ENCODE data around the gene NR2F2.

DNA sequence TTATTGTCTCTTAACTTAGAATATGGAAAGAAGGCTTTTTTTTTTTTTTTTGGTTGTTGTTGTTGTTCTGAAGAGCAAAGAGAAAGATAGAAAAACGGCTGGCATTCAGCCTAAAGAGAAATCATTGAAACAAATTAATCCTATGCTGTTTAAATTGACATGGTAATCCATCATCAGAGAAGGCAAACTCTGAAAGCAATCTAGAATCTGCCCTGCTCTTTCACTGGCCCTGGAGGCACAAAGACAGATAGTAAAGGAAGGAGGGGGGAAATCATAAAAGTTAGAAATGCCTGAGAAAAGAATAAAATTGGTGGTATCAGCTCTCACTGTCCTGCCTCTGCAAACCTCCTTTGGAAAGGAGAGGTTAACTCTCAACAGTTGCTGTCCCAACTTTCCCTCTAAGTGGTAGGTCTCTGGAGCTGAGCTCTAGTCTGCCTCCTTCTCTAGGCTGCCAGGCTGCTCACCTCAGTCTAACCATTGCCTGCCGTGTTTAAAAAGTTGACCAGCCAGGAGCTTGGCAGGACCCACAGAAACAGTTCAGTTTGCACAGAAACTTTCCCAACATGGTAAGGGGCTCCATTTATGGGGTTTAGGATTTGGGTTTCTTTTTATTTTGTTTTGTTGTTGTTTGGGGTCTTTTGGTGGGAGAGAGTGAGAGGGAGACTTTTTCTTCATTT is 13.4 kb upstream of the NR2F2 start:
- TF ChIP-seq RCOR1 (IDR thresholded peaks at IDR 0.05; ENCODE audit: low read length) (no peak), FOSL2 (IDR thresholded peaks at IDR 0.05; ENCODE audit: borderline replicate concordance, low read depth) (no peak), SIN3A (IDR thresholded peaks at IDR 0.05; ENCODE audit: borderline replicate concordance, low read depth, low read length) (no peak), POLR2AphosphoS5 (IDR thresholded peaks at IDR 0.05; ENCODE audit: low read depth, low read length) (no peak), TAF1 (IDR thresholded peaks at IDR 0.05; ENCODE audit: borderline replicate concordance, low read depth, low read length) (no peak), RFX5 (IDR thresholded peaks at IDR 0.05; ENCODE audit: low read length) (no peak)
- TF ChIP-seq, protein P1, sequence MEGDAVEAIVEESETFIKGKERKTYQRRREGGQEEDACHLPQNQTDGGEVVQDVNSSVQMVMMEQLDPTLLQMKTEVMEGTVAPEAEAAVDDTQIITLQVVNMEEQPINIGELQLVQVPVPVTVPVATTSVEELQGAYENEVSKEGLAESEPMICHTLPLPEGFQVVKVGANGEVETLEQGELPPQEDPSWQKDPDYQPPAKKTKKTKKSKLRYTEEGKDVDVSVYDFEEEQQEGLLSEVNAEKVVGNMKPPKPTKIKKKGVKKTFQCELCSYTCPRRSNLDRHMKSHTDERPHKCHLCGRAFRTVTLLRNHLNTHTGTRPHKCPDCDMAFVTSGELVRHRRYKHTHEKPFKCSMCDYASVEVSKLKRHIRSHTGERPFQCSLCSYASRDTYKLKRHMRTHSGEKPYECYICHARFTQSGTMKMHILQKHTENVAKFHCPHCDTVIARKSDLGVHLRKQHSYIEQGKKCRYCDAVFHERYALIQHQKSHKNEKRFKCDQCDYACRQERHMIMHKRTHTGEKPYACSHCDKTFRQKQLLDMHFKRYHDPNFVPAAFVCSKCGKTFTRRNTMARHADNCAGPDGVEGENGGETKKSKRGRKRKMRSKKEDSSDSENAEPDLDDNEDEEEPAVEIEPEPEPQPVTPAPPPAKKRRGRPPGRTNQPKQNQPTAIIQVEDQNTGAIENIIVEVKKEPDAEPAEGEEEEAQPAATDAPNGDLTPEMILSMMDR (IDR thresholded peaks at IDR 0.05): no peak
- TF ChIP-seq, protein P2, sequence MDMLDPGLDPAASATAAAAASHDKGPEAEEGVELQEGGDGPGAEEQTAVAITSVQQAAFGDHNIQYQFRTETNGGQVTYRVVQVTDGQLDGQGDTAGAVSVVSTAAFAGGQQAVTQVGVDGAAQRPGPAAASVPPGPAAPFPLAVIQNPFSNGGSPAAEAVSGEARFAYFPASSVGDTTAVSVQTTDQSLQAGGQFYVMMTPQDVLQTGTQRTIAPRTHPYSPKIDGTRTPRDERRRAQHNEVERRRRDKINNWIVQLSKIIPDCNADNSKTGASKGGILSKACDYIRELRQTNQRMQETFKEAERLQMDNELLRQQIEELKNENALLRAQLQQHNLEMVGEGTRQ (IDR thresholded peaks at IDR 0.05; ENCODE audit: borderline replicate concordance, low read depth, low read length): no peak
- TF ChIP-seq, protein P3, sequence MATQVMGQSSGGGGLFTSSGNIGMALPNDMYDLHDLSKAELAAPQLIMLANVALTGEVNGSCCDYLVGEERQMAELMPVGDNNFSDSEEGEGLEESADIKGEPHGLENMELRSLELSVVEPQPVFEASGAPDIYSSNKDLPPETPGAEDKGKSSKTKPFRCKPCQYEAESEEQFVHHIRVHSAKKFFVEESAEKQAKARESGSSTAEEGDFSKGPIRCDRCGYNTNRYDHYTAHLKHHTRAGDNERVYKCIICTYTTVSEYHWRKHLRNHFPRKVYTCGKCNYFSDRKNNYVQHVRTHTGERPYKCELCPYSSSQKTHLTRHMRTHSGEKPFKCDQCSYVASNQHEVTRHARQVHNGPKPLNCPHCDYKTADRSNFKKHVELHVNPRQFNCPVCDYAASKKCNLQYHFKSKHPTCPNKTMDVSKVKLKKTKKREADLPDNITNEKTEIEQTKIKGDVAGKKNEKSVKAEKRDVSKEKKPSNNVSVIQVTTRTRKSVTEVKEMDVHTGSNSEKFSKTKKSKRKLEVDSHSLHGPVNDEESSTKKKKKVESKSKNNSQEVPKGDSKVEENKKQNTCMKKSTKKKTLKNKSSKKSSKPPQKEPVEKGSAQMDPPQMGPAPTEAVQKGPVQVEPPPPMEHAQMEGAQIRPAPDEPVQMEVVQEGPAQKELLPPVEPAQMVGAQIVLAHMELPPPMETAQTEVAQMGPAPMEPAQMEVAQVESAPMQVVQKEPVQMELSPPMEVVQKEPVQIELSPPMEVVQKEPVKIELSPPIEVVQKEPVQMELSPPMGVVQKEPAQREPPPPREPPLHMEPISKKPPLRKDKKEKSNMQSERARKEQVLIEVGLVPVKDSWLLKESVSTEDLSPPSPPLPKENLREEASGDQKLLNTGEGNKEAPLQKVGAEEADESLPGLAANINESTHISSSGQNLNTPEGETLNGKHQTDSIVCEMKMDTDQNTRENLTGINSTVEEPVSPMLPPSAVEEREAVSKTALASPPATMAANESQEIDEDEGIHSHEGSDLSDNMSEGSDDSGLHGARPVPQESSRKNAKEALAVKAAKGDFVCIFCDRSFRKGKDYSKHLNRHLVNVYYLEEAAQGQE (IDR thresholded peaks at IDR 0.05; ENCODE audit: low read depth, low read length): no peak
